Body of pancreas (tissue), 4 donors: ENCODE results near the gene APOL2. TPM values are rescaled to one million over a fixed set of nuclear protein-coding genes. Genes with fewer than 3 reads are reported as not detected.

Source experiments
- ATAC-seq: fragments of 150-250 bp; one replicate; pipeline ENCODE4 v1.9.1; 2016
- DNase-seq, 4 donors: peaks; one replicate each; pipeline ENCODE4 v3.0.0-alpha.2; 2019
- H3K27ac ChIP-seq, 4 donors: fragments of 200-600 bp; sonication (generic); 1 replicate in 3 of 4; 2 replicates in 1 of 4; pipeline versions ENCODE4 v1.5.1 to v1.6.1; 2016 to 2019; ENCODE audit warnings: mild to moderate bottlenecking in 1 of 4, mixed read lengths in 1 of 4, moderate library complexity in 1 of 4
- H3K27me3 ChIP-seq, 2 donors: fragments of 200-600 bp; sonication (generic); one replicate each; pipeline ENCODE4 v1.6.0; 2016; ENCODE audit warnings: mild to moderate bottlenecking in 1 of 2
- H3K36me3 ChIP-seq, 2 donors: fragments of 200-600 bp; sonication (generic); replicated peaks in 1 of 2; 2 replicates each; pipeline ENCODE4 v1.5.1; 2016; ENCODE audit warnings: low read depth in 2 of 2; ENCODE audit not compliant: insufficient read depth in 1 of 2
- H3K4me1 ChIP-seq: fragments of 200-600 bp; sonication (generic); one replicate; pipeline ENCODE4 v1.6.0; 2016
- H3K4me3 ChIP-seq, 2 donors: fragments of 200-600 bp; sonication (generic); 1 replicate in 1 of 2; 2 replicates in 1 of 2; pipeline ENCODE4 v1.5.1; 2016 to 2019
- H3K9me3 ChIP-seq, 3 donors: fragments of 200-600 bp; sonication (generic); 1 replicate in 2 of 3; 2 replicates in 1 of 3; pipeline ENCODE4 v1.5.1; 2016
- POLR2A ChIP-seq, 3 donors: fragments of 450-650 bp; IDR thresholded peaks; one replicate each; pipeline ENCODE4 v1.6.1; 2016; ENCODE audit warnings: antibody characterized with exemption in 3 of 3, mild to moderate bottlenecking in 2 of 3
- WGBS, 2 donors: methylation state at CpG; one replicate each; pipeline ENCODE4 v1.1.5; 2017; 5-methylcytosine and 5-hydroxymethylcytosine counted together
- intact Hi-C: fragments of 100-400 bp; cut with DNase I; formaldehyde crosslinking; loops from one replicate; pipeline ENCODE4 v1.15.1; 2023
- total RNA-seq, 2 donors: library from RNA; depleted of rRNA; stranded (reverse); fragments of >200 nt; gene quantifications; one replicate each; pipeline ENCODE4 v1.1.0, GENCODE V29; 2016
- TF ChIP-seq, protein P1 (sequence below), 7 experiments: fragments of 450-650 bp in 4 of 7; fragments of 200-600 bp in 3 of 7; sonication (generic) in 3 of 7; IDR thresholded peaks; one replicate each; pipeline ENCODE4 v1.5.1; 2016 to 2019; ENCODE audit warnings: antibody characterized with exemption in 7 of 7

The APOL2 gene
- total RNA-seq, 2 donors from 2014 or later: 13.5 to 19.1 TPM

DNA sequence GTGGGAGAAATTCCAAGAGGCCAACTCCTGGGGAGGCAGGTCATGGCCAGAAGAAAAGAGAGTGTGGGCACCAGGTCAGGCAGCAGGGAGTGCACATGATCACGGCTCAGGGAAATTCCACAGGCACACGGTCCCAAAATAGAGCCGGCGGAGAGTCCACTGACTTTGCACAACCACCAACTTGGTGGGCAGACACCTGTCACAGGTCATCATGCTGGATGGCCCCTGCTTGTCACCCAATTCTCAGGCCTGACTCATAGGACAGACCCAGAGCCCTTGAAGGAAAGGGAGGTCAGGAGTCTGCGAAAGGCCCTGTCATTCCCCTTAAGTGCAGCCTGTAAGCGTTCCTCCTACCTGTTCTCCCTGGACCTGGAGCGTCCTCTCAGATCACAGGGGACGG is 15.8 kb downstream of the APOL2 start:
- TF ChIP-seq, protein P1, sequence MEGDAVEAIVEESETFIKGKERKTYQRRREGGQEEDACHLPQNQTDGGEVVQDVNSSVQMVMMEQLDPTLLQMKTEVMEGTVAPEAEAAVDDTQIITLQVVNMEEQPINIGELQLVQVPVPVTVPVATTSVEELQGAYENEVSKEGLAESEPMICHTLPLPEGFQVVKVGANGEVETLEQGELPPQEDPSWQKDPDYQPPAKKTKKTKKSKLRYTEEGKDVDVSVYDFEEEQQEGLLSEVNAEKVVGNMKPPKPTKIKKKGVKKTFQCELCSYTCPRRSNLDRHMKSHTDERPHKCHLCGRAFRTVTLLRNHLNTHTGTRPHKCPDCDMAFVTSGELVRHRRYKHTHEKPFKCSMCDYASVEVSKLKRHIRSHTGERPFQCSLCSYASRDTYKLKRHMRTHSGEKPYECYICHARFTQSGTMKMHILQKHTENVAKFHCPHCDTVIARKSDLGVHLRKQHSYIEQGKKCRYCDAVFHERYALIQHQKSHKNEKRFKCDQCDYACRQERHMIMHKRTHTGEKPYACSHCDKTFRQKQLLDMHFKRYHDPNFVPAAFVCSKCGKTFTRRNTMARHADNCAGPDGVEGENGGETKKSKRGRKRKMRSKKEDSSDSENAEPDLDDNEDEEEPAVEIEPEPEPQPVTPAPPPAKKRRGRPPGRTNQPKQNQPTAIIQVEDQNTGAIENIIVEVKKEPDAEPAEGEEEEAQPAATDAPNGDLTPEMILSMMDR (IDR thresholded peaks at IDR 0.05): no peak
- TF ChIP-seq POLR2A (IDR thresholded peaks at IDR 0.05): no peak
- Histone ChIP-seq H3K36me3 (peaks cover 0 to 3% of the 10 kb centered on the region in 2 donors), H3K4me1 (no peaks in the 10 kb centered on the region), H3K9me3 (no peaks in the 10 kb centered on the region), H3K27ac (no peak overlapping the region), H3K4me3 (no peak overlapping the region), H3K27me3 (no peaks in the 10 kb centered on the region)
- intact Hi-C loops: no loop called here
- DNase-seq (no peak), ATAC-seq (no peak)
- 76 to 81% methylated on average over 8 of the region's 8 CpGs for WGBS, 2 donors

DNA sequence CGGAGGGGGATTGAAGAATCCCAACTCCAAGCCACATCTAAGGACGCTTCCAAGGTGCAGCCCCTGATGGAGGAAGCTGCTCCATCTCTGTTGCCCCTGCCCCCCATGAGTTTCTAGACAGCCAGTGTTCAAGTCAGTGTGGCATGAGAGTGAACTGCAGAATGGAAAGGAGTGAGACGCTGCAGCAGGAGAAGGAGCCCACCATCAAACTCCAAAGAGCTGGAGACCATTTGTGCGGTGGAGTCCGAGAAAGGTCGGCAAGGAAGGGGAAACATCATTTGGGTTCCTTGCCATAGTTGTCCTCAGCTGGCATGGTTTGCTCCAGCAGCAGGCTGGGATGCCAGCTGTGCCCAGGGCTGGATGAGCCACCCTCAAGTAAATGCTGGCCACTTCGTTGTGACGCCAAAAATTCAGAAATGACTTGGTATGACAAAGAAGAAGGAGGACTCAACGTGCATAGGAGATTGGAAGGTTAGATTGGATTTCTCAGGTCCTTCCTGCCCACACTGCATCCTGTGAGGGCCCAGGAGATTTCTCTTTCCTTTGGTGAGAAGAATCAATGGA is 16.4 kb downstream of the APOL2 start:
- no peak for DNase-seq
- Histone ChIP-seq H3K4me3 (no peak overlapping the region), H3K4me1 (no peaks in the 10 kb centered on the region), H3K36me3 (peaks cover 0 to 2% of the 10 kb centered on the region in 2 donors), H3K27me3 (no peaks in the 10 kb centered on the region), H3K9me3 (no peaks in the 10 kb centered on the region), H3K27ac (no peak overlapping the region)
- ATAC-seq: no peak
- WGBS, 2 donors: 64 to 79% methylated on average over 9 of the region's 9 CpGs
- TF ChIP-seq POLR2A (IDR thresholded peaks at IDR 0.05): no peak
- TF ChIP-seq, protein P1 (IDR thresholded peaks at IDR 0.05): no peak
- intact Hi-C loops: no loop called here

DNA sequence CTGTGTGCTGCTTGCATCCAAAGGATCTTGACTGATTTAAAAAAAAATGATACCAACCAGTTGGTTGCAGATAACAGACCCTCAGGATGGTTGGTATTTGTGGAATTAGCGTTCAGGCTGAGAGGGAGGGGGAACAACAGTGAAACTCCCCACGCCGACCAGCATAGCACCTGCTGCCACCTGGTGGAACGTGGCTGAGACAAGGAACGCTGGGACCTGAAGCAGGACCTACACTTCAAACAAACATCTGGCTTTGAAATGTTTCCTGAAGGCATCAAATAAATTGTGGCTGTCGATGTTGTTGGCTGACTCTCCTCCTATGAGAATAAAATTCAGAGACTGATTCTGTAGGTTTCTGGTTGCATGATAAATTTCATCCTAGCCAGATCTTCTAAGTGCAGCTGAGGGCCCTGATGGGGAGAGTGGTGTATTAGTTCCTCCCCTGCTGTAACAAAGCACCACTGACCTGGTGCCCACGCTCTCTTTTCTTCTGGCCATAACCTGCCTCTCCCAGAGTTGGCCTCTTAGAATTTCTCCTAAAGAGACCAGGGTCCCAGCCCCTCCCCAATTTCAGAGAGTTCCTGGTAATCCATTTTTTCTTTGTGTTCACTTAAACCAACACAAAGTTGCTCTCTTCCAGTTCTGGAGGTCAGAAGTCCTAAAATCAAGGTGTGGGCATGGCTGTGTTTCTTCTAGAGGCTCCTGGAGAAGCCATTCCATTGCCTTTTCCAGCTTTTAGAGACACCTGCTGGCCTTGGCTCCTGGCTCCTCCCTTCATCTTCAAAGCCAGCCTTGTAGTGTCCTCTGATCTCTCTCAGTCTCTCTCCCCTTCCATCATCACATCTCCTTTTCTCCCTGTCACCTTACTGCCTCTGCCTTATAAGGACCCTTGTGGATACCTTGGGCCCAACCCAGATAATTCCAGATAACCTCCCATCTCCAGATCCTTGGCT is 17.3 kb downstream of the APOL2 start:
- WGBS, 2 donors: 7 to 8% methylated on average over 7 of the region's 7 CpGs
- H3K27me3 ChIP-seq: no peaks in the 10 kb centered on the region
- ATAC-seq (peak; percentile 66), DNase-seq (peak; percentile 49 to 62 (median 54))
- H3K4me3 ChIP-seq: no peak overlapping the region
- TF ChIP-seq, protein P1 (IDR thresholded peaks at IDR 0.05): peak in 6 of 7 experiments; percentile 45 to 64 (median 55)
- TF ChIP-seq POLR2A (IDR thresholded peaks at IDR 0.05): no peak
- no peaks in the 10 kb centered on the region for H3K36me3 ChIP-seq
- no peaks in the 10 kb centered on the region for H3K9me3 ChIP-seq
- intact Hi-C loops: no loop called here
- no peak overlapping the region for H3K27ac ChIP-seq
- H3K4me1 ChIP-seq: no peaks in the 10 kb centered on the region

DNA sequence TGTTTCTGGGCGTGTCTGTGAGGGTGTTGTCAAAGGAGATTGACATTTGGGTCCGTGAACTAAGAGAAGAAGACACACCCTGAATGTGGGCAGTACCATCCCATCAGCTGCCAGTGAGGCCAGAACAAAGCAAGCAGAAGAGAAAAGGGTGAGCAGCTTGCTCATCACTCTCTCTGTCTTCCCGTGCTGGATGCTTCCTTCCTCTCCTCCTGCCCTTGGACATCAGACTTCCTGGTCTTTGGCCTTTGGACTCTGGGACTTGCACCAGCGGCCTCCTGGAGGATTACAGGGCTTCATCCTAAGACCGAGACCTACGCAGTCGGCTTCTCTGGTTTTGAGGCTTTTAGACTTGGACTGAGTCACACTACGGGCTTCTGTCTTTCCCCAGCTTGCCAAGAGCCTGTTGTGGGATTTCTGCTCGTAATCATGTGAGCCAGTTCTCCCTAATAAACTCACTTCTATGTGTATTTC is 18.8 kb downstream of the APOL2 start:
- Histone ChIP-seq H3K4me3 (no peak overlapping the region), H3K36me3 (no peaks in the 10 kb centered on the region), H3K27me3 (no peaks in the 10 kb centered on the region), H3K27ac (no peak overlapping the region), H3K9me3 (no peaks in the 10 kb centered on the region), H3K4me1 (no peaks in the 10 kb centered on the region)
- WGBS, 2 donors: 53 to 55% methylated on average over 9 of the region's 9 CpGs
- intact Hi-C loops: no loop called here
- ATAC-seq: peak; percentile 53
- no peak for TF ChIP-seq POLR2A (IDR thresholded peaks at IDR 0.05)
- TF ChIP-seq, protein P1 (IDR thresholded peaks at IDR 0.05): no peak
- DNase-seq: peak in 1 of 4 donors; percentile 41
